SK-N-MC (cell line): ENCODE results near the gene ARRDC2.

Source experiments
- EZH2 ChIP-seq: fragments of 200-600 bp; sonication (generic); IDR thresholded peaks from one replicate; pipeline ENCODE4 v1.6.1; 2017; ENCODE audit warnings: antibody characterized with exemption
- POLR2AphosphoS5 ChIP-seq: IDR thresholded peaks from 2 replicates; pipeline ENCODE4 v1.6.1; 2012; ENCODE audit warnings: mild to moderate bottlenecking, low read depth, low read length, borderline replicate concordance

GRCh38 chr19:18046059-18046718 is 38.2 kb downstream of the ARRDC2 start:
- TF ChIP-seq EZH2 (no peak), POLR2AphosphoS5 (no peak)
